OCI-LY7 (cell line): ENCODE measurements around the gene ENPP7. TPM values are rescaled to one million over a fixed set of nuclear protein-coding genes. Genes with fewer than 3 reads are reported as not detected.

Experiments
- BruUV-seq: library from RNA; stranded (reverse); fragments of 400-500 nt; replicated peaks from 2 replicates; lab custom pipeline; 2021; lab: Mats Ljungman, UMichigan
- CTCF ChIA-PET: fragments of 300-600 bp; sonication (Branson Sonifier 250); formaldehyde crosslinking; loops from one replicate; lab custom pipeline; 2022; ENCODE audit warnings: antibody characterized with exemption; ENCODE audit not compliant: unreplicated experiment; lab: Charles Lee
- POLR2A ChIA-PET: fragments of 300-600 bp; sonication (Branson Sonifier 250); formaldehyde crosslinking; loops from one replicate; lab custom pipeline; 2022; ENCODE audit warnings: antibody characterized with exemption; lab: Charles Lee
- DNase-seq: peaks from one replicate; pipeline ENCODE4 v3.0.0-alpha.2; 2015; ENCODE audit warnings: low spot score
- H2AFZ ChIP-seq: fragments of 200-600 bp; sonication (generic), shearing (Covaris generic); 2 replicates; pipeline ENCODE4 v1.6.1; 2014; ENCODE audit warnings: mild to moderate bottlenecking, antibody characterized with exemption, low read length, moderate library complexity
- H3K27ac ChIP-seq: fragments of 200-600 bp; sonication (generic); 2 replicates; pipeline ENCODE4 v1.5.1; 2014; ENCODE audit warnings: mixed run types, low read depth, mild to moderate bottlenecking, moderate library complexity, low read length, inconsistent platforms; ENCODE audit not compliant: poor library complexity, severe bottlenecking
- H3K36me3 ChIP-seq: fragments of 200-600 bp; sonication (generic); 2 replicates; pipeline ENCODE4 v1.6.1; 2014; ENCODE audit warnings: mild to moderate bottlenecking, antibody characterized with exemption, low read length, moderate library complexity, mixed read lengths; ENCODE audit not compliant: insufficient read depth
- H3K4me1 ChIP-seq: fragments of 200-600 bp; sonication (generic); 2 replicates; pipeline ENCODE4 v1.5.1; 2014; ENCODE audit warnings: mild to moderate bottlenecking, low read length; ENCODE audit not compliant: insufficient read depth, poor library complexity, severe bottlenecking
- H3K4me2 ChIP-seq: fragments of 200-600 bp; sonication (generic); 2 replicates; pipeline ENCODE4 v1.6.1; 2014; ENCODE audit warnings: mild to moderate bottlenecking, low read length
- H3K4me3 ChIP-seq: fragments of 200-600 bp; sonication (generic); 2 replicates; pipeline ENCODE4 v1.5.1; 2014; ENCODE audit warnings: mild to moderate bottlenecking, low read depth, low read length; ENCODE audit not compliant: poor library complexity, severe bottlenecking
- H3K79me2 ChIP-seq: fragments of 200-600 bp; sonication (generic); 2 replicates; pipeline ENCODE4 v1.6.1; 2016; ENCODE audit warnings: low read depth, mild to moderate bottlenecking, low read length, moderate library complexity, mixed read lengths; ENCODE audit not compliant: insufficient read depth
- H3K9me2 ChIP-seq: fragments of 200-600 bp; sonication (generic); 2 replicates; pipeline ENCODE4 v1.6.1; 2016; ENCODE audit warnings: mild to moderate bottlenecking, low read length, mixed read lengths; ENCODE audit not compliant: insufficient read depth
- H3K9me3 ChIP-seq: fragments of 200-600 bp; sonication (generic); 2 replicates; pipeline ENCODE4 v1.6.1; 2014; ENCODE audit warnings: mild to moderate bottlenecking, mixed run types, low read length, mixed read lengths
- H4K20me1 ChIP-seq: fragments of 200-600 bp; sonication (generic); 2 replicates; pipeline ENCODE4 v1.6.1; 2014; ENCODE audit warnings: mild to moderate bottlenecking, antibody characterized with exemption, low read length, moderate library complexity, mixed read lengths; ENCODE audit not compliant: insufficient read depth
- EZH2phosphoT487 ChIP-seq: fragments of 200-600 bp; sonication (generic); IDR thresholded peaks from 2 replicates; pipeline ENCODE4 v1.6.1; 2018; ENCODE audit warnings: low read depth, borderline replicate concordance, mild to moderate bottlenecking, mixed run types, antibody characterized with exemption, low read length, moderate library complexity, mixed read lengths
- intact Hi-C: fragments of 100-400 bp; cut with micrococcal nuclease; formaldehyde crosslinking; loops from one replicate; pipeline ENCODE4 v1.10.0; 2022; ENCODE audit not compliant: unreplicated experiment
- total RNA-seq, 2 experiments: library from RNA; depleted of rRNA in 1 of 2; stranded (reverse); fragments of >200 nt in 1 of 2; shearing (Covaris generic) in 1 of 2; gene quantifications; 2 replicates each; pipeline ENCODE4 v1.2.3, GENCODE V29; 2014 to 2022
- TF ChIP-seq, protein P1 (sequence below): fragments of 200-600 bp; sonication (generic); conservative IDR thresholded peaks from 2 replicates; pipeline ENCODE4 v1.5.1; 2014; ENCODE audit warnings: mild to moderate bottlenecking, antibody characterized with exemption, low read length, moderate library complexity, mixed read lengths

ENPP7 gene
- total RNA-seq, 2 experiments from 2014 or later, result 0.28 to 0.42 TPM

DNA sequence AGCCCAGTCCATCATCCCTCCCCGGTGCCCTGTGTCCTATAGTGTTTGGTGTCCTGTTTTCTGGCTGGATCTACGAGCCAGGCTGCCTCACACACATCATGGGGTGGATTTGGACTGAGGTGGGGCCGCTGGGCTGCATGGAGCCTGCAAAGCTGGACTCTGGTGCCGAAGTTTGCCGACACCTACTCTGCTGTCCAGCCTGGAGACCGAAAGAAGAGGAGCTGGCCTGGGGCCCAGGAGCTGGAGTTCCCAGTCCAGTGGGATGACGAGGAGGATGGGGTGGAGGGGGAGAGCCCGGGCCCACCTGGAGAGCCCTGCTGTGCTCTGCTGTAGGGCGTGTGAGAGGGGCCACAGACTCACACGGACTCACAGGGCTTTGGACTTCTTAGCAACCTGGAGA is 40.3 kb upstream of the ENPP7 start:
- no peak overlapping the region for H2AFZ ChIP-seq
- H3K36me3 ChIP-seq, result no peaks in the 10 kb centered on the region
- BruUV-seq, result no TSS peak
- no peak overlapping the region for H3K4me3 ChIP-seq
- no peak overlapping the region for H3K4me2 ChIP-seq
- ChIA-PET CTCF (no interaction called here), POLR2A (no interaction called here)
- H3K27ac ChIP-seq, result no peak overlapping the region
- intact Hi-C loops, result no loop called here
- H3K79me2 ChIP-seq, result no peaks in the 10 kb centered on the region
- DNase-seq, result no peak
- H3K9me3 ChIP-seq, result no peaks in the 10 kb centered on the region
- H4K20me1 ChIP-seq, result no peaks in the 10 kb centered on the region
- no peaks in the 10 kb centered on the region for H3K9me2 ChIP-seq
- TF ChIP-seq, protein P1, sequence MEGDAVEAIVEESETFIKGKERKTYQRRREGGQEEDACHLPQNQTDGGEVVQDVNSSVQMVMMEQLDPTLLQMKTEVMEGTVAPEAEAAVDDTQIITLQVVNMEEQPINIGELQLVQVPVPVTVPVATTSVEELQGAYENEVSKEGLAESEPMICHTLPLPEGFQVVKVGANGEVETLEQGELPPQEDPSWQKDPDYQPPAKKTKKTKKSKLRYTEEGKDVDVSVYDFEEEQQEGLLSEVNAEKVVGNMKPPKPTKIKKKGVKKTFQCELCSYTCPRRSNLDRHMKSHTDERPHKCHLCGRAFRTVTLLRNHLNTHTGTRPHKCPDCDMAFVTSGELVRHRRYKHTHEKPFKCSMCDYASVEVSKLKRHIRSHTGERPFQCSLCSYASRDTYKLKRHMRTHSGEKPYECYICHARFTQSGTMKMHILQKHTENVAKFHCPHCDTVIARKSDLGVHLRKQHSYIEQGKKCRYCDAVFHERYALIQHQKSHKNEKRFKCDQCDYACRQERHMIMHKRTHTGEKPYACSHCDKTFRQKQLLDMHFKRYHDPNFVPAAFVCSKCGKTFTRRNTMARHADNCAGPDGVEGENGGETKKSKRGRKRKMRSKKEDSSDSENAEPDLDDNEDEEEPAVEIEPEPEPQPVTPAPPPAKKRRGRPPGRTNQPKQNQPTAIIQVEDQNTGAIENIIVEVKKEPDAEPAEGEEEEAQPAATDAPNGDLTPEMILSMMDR, result no peak
- no peak for TF ChIP-seq EZH2phosphoT487
- no peaks in the 10 kb centered on the region for H3K4me1 ChIP-seq

DNA sequence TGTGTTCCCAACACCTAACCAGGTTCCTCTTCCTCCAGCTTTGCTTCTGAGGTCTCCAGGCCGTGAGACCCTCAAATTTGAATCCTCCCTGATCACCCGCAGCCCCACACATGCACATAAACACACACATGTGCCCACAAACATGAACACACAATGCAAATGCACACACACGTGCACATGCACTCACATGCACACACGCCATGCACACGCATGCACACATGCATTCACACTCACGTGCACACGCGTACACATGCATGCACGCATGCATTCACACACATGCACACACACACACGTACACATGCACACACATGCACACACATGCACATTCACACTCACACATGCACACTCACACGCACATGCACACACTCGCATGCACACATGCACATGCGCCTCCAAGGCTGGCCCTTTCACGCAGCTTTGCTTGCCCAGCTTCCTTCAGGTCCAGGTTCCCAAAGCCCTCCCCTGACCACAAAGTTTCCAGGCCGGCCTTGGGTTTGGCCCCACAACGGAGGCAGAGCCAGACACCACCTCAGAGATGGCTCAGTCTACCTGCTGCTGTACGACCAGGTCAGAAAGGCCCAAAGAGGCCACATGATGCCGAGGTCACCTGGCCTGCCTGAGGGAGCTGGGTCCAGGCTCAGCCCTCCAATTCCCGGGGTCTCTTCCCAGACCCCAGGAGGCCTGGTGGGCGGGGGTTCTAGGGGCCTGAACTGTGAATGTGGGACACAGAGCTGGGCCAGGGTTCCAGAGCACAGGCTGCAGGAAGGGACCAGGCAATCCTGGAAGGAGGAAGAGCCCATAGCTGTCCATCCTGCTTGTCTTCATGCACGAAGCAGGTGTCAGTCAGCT is 39.5 kb upstream of the ENPP7 start:
- no peak overlapping the region for H2AFZ ChIP-seq
- no peaks in the 10 kb centered on the region for H3K4me1 ChIP-seq
- no peaks in the 10 kb centered on the region for H3K9me2 ChIP-seq
- TF ChIP-seq EZH2phosphoT487, result no peak
- TF ChIP-seq, protein P1, result no peak
- H4K20me1 ChIP-seq, result no peaks in the 10 kb centered on the region
- H3K4me2 ChIP-seq, result no peak overlapping the region
- DNase-seq, result no peak
- H3K79me2 ChIP-seq, result no peaks in the 10 kb centered on the region
- ChIA-PET POLR2A (no interaction called here), CTCF (no interaction called here)
- BruUV-seq, result no TSS peak
- no peaks in the 10 kb centered on the region for H3K9me3 ChIP-seq
- no peak overlapping the region for H3K27ac ChIP-seq
- intact Hi-C loops, result no loop called here
- H3K4me3 ChIP-seq, result no peak overlapping the region
- H3K36me3 ChIP-seq, result no peaks in the 10 kb centered on the region

DNA sequence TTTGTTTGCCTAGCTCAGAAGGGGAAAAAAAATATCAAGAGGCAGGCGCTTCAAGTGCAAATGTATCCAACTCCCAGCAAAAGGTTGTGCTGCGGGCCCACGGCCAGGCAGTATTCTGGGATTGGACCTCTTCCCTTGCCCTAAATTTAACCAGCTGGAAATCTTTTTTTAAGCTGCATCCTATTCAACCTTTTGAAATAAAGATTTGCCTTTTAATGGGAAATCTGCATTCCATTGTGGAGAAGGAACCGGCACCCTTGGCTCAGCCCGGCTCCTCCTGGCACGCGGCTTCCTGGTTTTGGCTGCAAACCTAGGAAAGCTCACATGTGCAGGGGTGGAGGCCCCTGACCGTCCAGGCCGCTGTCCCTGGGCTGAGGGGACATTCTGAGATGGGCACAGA is 38.8 kb upstream of the ENPP7 start:
- Histone ChIP-seq H3K36me3 (no peaks in the 10 kb centered on the region), H4K20me1 (no peaks in the 10 kb centered on the region), H3K4me1 (no peaks in the 10 kb centered on the region), H3K9me2 (no peaks in the 10 kb centered on the region), H3K4me3 (no peak overlapping the region), H3K27ac (no peak overlapping the region), H2AFZ (no peak overlapping the region), H3K4me2 (no peak overlapping the region), H3K9me3 (no peaks in the 10 kb centered on the region), H3K79me2 (no peaks in the 10 kb centered on the region)
- TF ChIP-seq EZH2phosphoT487, result no peak
- TF ChIP-seq, protein P1, result no peak
- no TSS peak for BruUV-seq
- intact Hi-C loops, result no loop called here
- POLR2A ChIA-PET, result no interaction called here
- DNase-seq, result no peak
- CTCF ChIA-PET, result no interaction called here
